A673 (cell line): ENCODE data around the gene NBEA. TPM values are rescaled to one million over a fixed set of nuclear protein-coding genes. Genes with fewer than 3 reads are reported as not detected.
"Not testable (repeated sequence)": the region's sequence is repeated elsewhere in the genome, so short reads cannot be mapped to it uniquely, and the experiment has no call there.

Source experiments
- BruUV-seq: library from RNA; stranded (reverse); fragments of 400-500 nt; replicated peaks from 2 replicates; lab custom pipeline; 2021; lab: Mats Ljungman, UMichigan
- CTCF ChIA-PET: fragments of 300-600 bp; sonication (Branson Sonifier 250); formaldehyde crosslinking; loops from one replicate; lab custom pipeline; 2022; ENCODE audit warnings: antibody characterized with exemption; lab: Charles Lee
- POLR2A ChIA-PET: fragments of 300-600 bp; sonication (Branson Sonifier 250); formaldehyde crosslinking; loops from one replicate; lab custom pipeline; 2022; ENCODE audit warnings: antibody characterized with exemption; ENCODE audit not compliant: low non-redundant PET; lab: Charles Lee
- DNase-seq: peaks from one replicate; pipeline ENCODE4 v3.0.0-alpha.2; 2015; ENCODE audit warnings: low spot score
- H3K27ac ChIP-seq: fragments of 200-600 bp; sonication (generic); 2 replicates; pipeline ENCODE4 v1.5.1; 2016; ENCODE audit warnings: mixed run types, low read depth, mild to moderate bottlenecking, mixed read lengths, antibody characterized with exemption, low read length; ENCODE audit not compliant: poor library complexity, severe bottlenecking
- H3K27me3 ChIP-seq: fragments of 200-600 bp; sonication (generic); replicated peaks from 2 replicates; pipeline ENCODE4 v1.6.1; 2017; ENCODE audit warnings: mixed run types, low read depth, mild to moderate bottlenecking, mixed read lengths, antibody characterized with exemption, low read length; ENCODE audit not compliant: insufficient read depth, poor library complexity
- H3K36me3 ChIP-seq: fragments of 200-600 bp; sonication (generic); 2 replicates; pipeline ENCODE4 v1.6.1; 2016; ENCODE audit warnings: mixed run types, mild to moderate bottlenecking, mixed read lengths, antibody characterized with exemption, low read length; ENCODE audit not compliant: insufficient read depth, poor library complexity, severe bottlenecking
- H3K4me1 ChIP-seq: fragments of 200-600 bp; sonication (generic); 2 replicates; pipeline ENCODE4 v1.6.1; 2017; ENCODE audit warnings: mixed run types, mild to moderate bottlenecking, mixed read lengths, antibody characterized with exemption, low read length; ENCODE audit not compliant: insufficient read depth, poor library complexity, severe bottlenecking
- H3K4me3 ChIP-seq: fragments of 200-600 bp; sonication (generic); 2 replicates; pipeline ENCODE4 v1.5.1; 2016; ENCODE audit warnings: low read depth, mixed run types, mild to moderate bottlenecking, mixed read lengths, low read length; ENCODE audit not compliant: poor library complexity, severe bottlenecking
- H3K9me3 ChIP-seq: fragments of 200-600 bp; sonication (generic); 2 replicates; pipeline ENCODE4 v1.6.1; 2016; ENCODE audit warnings: mixed run types, low read depth, mild to moderate bottlenecking, mixed read lengths, antibody characterized with exemption, low read length; ENCODE audit not compliant: poor library complexity, severe bottlenecking
- CTCF ChIP-seq: fragments of 300-800, 200-600 bp; sonication (generic); conservative IDR thresholded peaks from 2 replicates; pipeline ENCODE4 v1.5.1; 2017; ENCODE audit warnings: low read depth, mild to moderate bottlenecking, antibody characterized with exemption, low read length, moderate library complexity, mixed read lengths
- EZH2 ChIP-seq: fragments of 200-600 bp; sonication (generic); IDR thresholded peaks from 2 replicates; pipeline ENCODE4 v1.6.1; 2017; ENCODE audit warnings: borderline replicate concordance, low read depth, mild to moderate bottlenecking, mixed read lengths, antibody characterized with exemption, low read length; ENCODE audit not compliant: poor library complexity, severe bottlenecking
- intact Hi-C: fragments of 100-400 bp; cut with micrococcal nuclease; formaldehyde crosslinking; loops from one replicate; pipeline ENCODE4 v1.10.0; 2022; ENCODE audit not compliant: unreplicated experiment
- total RNA-seq: library from RNA; stranded (reverse); gene quantifications from 2 replicates; pipeline ENCODE4 v1.2.3, GENCODE V29; 2021

Gene NBEA
- total RNA-seq, 1 experiment from 2014 or later = 4.2 TPM

GRCh38 chr13:34959489-34959888 is 17.4 kb downstream of the NBEA start:
- Histone ChIP-seq H3K4me1 (no peaks in the 10 kb centered on the region), H3K36me3 (no peaks in the 10 kb centered on the region), H3K4me3 (no peak overlapping the region), H3K27me3 (no peaks in the 10 kb centered on the region), H3K27ac (no peak overlapping the region), H3K9me3 (no peaks in the 10 kb centered on the region)
- BruUV-seq = no TSS peak
- no peak for DNase-seq
- intact Hi-C loops = no loop called here
- ChIA-PET POLR2A (no interaction called here), CTCF (no interaction called here)
- TF ChIP-seq EZH2 (no peak), CTCF (no peak)

GRCh38 chr13:34964558-34964957 is 22.5 kb downstream of the NBEA start:
- BruUV-seq = no TSS peak
- TF ChIP-seq EZH2 (no peak), CTCF (no peak)
- no peak for DNase-seq
- Histone ChIP-seq H3K36me3 (no peaks in the 10 kb centered on the region), H3K4me3 (no peak overlapping the region), H3K9me3 (no peaks in the 10 kb centered on the region), H3K4me1 (no peaks in the 10 kb centered on the region), H3K27me3 (no peaks in the 10 kb centered on the region), H3K27ac (no peak overlapping the region)
- CTCF ChIA-PET = no interaction called here
- POLR2A ChIA-PET = no interaction called here
- intact Hi-C loops = no loop called here

GRCh38 chr13:34967851-34968562 is 25.9 kb downstream of the NBEA start:
- CTCF ChIA-PET = no interaction called here
- no peak overlapping the region for H3K4me3 ChIP-seq
- H3K27me3 ChIP-seq = no peaks in the 10 kb centered on the region
- no peak for DNase-seq
- H3K9me3 ChIP-seq = no peaks in the 10 kb centered on the region
- intact Hi-C loops = no loop called here
- no peaks in the 10 kb centered on the region for H3K4me1 ChIP-seq
- H3K27ac ChIP-seq = no peak overlapping the region
- TF ChIP-seq CTCF (no peak), EZH2 (no peak)
- no peaks in the 10 kb centered on the region for H3K36me3 ChIP-seq
- POLR2A ChIA-PET = no interaction called here
- no TSS peak for BruUV-seq

- H3K36me3 ChIP-seq, H3K9me3 ChIP-seq, H3K27ac ChIP-seq, POLR2A ChIA-PET, CTCF ChIA-PET, H3K27me3 ChIP-seq, DNase-seq, intact Hi-C loops, H3K4me3 ChIP-seq, BruUV-seq, H3K4me1 ChIP-seq: not testable (repeated sequence)
These were observed 27.5 kb downstream of the NBEA start for GRCh38 chr13:34969539-34969938.
